Measurements from ENCODE around the gene SCUBE1. TPM values are rescaled to one million over a fixed set of nuclear protein-coding genes. Genes with fewer than 3 reads are reported as not detected.

Gene SCUBE1
- total RNA-seq, 2 experiments from 2014 or later, result 0.08 to 0.23 TPM

DNA sequence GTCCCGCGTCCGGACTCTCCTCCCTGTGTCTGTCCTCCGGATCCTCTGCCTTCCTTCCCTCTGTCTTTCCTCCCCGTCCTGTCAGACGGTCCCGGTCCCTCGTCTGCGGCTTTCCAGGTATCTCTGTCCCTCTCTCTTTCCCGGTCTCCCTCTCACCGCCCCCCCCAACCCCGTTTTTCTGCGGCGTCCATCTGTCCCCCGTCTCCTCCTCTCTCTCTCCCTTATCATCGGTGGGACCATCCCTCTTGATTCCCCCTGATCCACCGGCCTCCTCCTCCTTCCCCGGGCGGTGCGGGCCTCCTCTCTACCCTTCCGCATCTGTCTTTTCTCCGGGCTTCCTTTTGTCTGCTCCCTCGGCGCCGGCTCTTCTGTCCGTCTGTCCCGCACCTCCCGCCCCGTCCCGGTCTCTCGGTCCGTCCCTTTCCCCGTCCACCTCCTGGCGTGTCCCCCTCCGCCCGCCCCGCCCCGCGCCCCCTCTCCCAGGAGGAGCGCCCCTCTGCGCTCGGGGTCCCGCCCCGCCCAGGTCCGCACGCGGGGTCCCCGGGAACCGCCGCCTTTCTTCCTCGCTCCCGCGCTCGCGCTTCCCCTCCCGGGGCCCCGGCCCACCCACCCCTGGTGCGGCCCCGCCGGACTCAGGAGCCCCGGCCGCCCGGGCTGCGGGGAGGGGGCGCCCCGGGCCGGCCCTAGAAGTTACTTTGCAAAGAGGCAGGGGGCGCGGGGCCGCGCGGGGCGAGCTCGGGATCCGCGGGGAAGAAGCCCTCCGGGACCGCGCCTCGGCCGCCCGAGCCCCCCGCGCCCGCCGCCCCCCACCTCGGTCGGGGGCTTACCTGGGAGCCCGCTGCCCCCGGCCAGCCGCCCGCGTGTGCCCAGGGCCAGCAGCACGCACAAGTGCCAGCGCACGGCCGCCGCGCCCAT lies 568 bp downstream of the SCUBE1 start:
- peaks cover 62% of the 10 kb centered on the region for H3K27me3 Mint-ChIP-seq
- H3K36me3 Mint-ChIP-seq, result no peaks in the 10 kb centered on the region
- H3K27ac Mint-ChIP-seq, result no peak overlapping the region
- peaks cover 4% of the 10 kb centered on the region for H3K4me1 Mint-ChIP-seq
- no peak for DNase-seq
- no peaks in the 10 kb centered on the region for H3K9me3 Mint-ChIP-seq
- H3K4me3 Mint-ChIP-seq, result peak overlapping the region; percentile 52

- H3K4me3 Mint-ChIP-seq, result peak overlapping the region; percentile 29
- H3K27ac Mint-ChIP-seq, result no peak overlapping the region
- peaks cover 4% of the 10 kb centered on the region for H3K4me1 Mint-ChIP-seq
- H3K9me3 Mint-ChIP-seq, result no peaks in the 10 kb centered on the region
- peaks cover 54% of the 10 kb centered on the region for H3K27me3 Mint-ChIP-seq
- DNase-seq, result no peak
- H3K36me3 Mint-ChIP-seq, result no peaks in the 10 kb centered on the region
Observed at GRCh38 chr22:43341565-43341964, 1.6 kb downstream of the SCUBE1 start.

DNA sequence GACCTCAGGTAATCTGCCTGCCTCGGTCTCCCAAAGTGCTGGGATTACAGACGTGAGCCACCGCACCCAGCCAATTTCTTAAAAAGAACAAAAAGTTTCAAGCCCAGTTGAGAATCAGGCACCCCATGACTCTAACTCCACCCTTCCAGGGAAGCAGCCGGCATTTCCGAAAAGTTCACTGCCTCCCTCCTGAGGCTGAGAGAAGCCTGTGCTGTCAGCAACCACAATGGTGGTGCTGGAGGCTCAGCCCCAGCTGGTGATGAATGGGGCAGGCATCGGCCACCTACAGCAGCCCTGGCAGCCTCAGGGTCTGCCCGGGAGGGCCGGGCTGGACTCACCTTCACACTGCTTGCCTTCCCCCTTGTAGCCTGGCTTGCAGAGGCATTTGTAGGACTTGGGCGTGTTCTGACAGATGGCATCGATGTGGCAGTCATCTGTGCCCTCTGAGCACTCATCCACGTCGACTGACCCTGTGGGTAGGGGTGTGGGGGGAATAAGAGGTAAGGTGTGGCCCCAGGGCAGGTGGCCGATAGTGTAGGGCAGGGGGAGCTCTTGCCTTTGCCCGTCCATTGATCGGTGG lies 4.3 kb downstream of the SCUBE1 start:
- H3K4me1 Mint-ChIP-seq, result peaks cover 3% of the 10 kb centered on the region
- H3K27ac Mint-ChIP-seq, result no peak overlapping the region
- H3K9me3 Mint-ChIP-seq, result no peaks in the 10 kb centered on the region
- H3K4me3 Mint-ChIP-seq, result no peak overlapping the region
- peaks cover 30% of the 10 kb centered on the region for H3K27me3 Mint-ChIP-seq
- DNase-seq, result no peak
- H3K36me3 Mint-ChIP-seq, result no peaks in the 10 kb centered on the region

DNA sequence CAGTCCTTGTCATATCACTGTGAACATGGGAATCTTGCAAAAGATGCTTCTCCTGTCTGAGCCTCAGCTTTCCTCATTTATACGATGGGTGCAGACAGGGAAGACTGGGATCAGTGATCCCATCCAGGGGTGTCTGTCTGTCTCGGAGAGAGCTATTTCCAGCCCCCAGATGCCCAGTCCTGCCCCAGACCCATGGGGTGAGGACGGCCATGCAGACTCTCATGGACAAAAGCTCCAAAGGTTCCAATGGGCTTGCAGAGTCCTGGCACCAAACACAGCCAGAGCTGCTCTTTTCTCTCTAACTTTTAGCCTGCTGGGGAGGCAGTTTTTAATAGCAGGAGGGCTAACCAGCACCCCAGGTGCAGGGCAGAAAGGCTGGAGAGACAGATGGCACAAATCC lies 5.2 kb downstream of the SCUBE1 start:
- peaks cover 27% of the 10 kb centered on the region for H3K27me3 Mint-ChIP-seq

GRCh38 chr22:43337385-43337784 lies 5.8 kb downstream of the SCUBE1 start:
- Mint-ChIP-seq H3K4me1 (peaks cover 2% of the 10 kb centered on the region), H3K9me3 (no peaks in the 10 kb centered on the region), H3K36me3 (no peaks in the 10 kb centered on the region), H3K4me3 (no peak overlapping the region), H3K27me3 (peaks cover 24% of the 10 kb centered on the region), H3K27ac (no peak overlapping the region)
- no peak for DNase-seq

More for the DNA sequence above, 5.2 kb downstream of the SCUBE1 start:
- DNase-seq, result no peak
- H3K4me1 Mint-ChIP-seq, result peaks cover 3% of the 10 kb centered on the region
- H3K9me3 Mint-ChIP-seq, result no peaks in the 10 kb centered on the region
- no peak overlapping the region for H3K27ac Mint-ChIP-seq
- no peak overlapping the region for H3K4me3 Mint-ChIP-seq
- H3K36me3 Mint-ChIP-seq, result no peaks in the 10 kb centered on the region

- DNase-seq, result no peak
- Mint-ChIP-seq H3K4me3 (no peak overlapping the region), H3K27ac (no peak overlapping the region), H3K9me3 (no peaks in the 10 kb centered on the region), H3K36me3 (no peaks in the 10 kb centered on the region), H3K27me3 (no peaks in the 10 kb centered on the region), H3K4me1 (peaks cover 4% of the 10 kb centered on the region)
Observed at GRCh38 chr22:43334378-43334777, 8.8 kb downstream of the SCUBE1 start.

DNA sequence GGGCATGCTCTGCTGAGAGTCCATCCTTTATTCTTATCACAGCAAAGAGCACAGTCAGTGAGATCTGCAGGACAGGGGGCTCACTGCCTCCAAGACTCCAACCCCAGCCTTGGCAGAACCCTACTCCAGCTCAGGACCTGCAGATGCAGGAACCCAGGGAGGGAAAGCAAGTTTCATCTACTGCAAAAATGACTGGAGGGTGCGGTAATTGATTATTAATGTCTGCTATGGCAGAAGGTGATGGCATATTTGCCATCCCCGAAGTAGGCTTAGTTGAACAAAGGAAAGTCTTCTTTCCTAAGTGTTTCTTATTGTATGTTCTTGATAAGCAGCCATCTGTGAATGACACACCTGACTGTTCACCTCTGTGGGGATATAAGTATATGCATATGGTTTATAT lies 9.2 kb downstream of the SCUBE1 start:
- no peak overlapping the region for H3K27ac Mint-ChIP-seq
- H3K36me3 Mint-ChIP-seq, result no peaks in the 10 kb centered on the region
- no peaks in the 10 kb centered on the region for H3K9me3 Mint-ChIP-seq
- no peak overlapping the region for H3K4me3 Mint-ChIP-seq
- no peaks in the 10 kb centered on the region for H3K27me3 Mint-ChIP-seq
- no peak for DNase-seq
- peaks cover 4% of the 10 kb centered on the region for H3K4me1 Mint-ChIP-seq

- H3K4me1 Mint-ChIP-seq, result peaks cover 4% of the 10 kb centered on the region
Observed at GRCh38 chr22:43333156-43333555, 10.0 kb downstream of the SCUBE1 start.

GRCh38 chr22:43331698-43332097 lies 11.5 kb downstream of the SCUBE1 start:
- H3K27ac Mint-ChIP-seq, result no peak overlapping the region
- H3K27me3 Mint-ChIP-seq, result no peaks in the 10 kb centered on the region
- H3K9me3 Mint-ChIP-seq, result no peaks in the 10 kb centered on the region
- H3K4me1 Mint-ChIP-seq, result peaks cover 4% of the 10 kb centered on the region
- no peaks in the 10 kb centered on the region for H3K36me3 Mint-ChIP-seq
- H3K4me3 Mint-ChIP-seq, result no peak overlapping the region
- DNase-seq, result no peak

More at GRCh38 chr22:43333156-43333555, 10.0 kb downstream of the SCUBE1 start:
- DNase-seq, result no peak
- no peak overlapping the region for H3K27ac Mint-ChIP-seq
- H3K4me3 Mint-ChIP-seq, result no peak overlapping the region
- no peaks in the 10 kb centered on the region for H3K9me3 Mint-ChIP-seq
- no peaks in the 10 kb centered on the region for H3K27me3 Mint-ChIP-seq
- no peaks in the 10 kb centered on the region for H3K36me3 Mint-ChIP-seq

DNA sequence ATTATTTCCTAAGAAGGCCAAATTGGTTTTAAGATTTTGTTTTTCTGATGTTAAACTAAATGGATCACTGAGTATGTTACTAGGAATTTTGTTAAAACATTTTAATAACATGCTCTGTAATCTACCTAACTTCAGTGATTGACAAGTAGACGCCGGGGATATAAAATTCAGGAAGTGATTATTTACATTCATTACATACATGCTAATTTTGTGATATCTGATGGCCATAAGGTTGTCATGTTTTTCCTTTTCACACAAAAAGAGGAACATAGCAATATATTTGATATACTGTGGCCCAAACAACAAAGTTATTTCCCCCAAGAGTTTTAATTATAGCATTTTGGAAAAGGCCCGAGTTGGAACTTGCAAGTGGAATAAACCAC lies 12.1 kb downstream of the SCUBE1 start:
- no peak overlapping the region for H3K27ac Mint-ChIP-seq
- no peak overlapping the region for H3K4me3 Mint-ChIP-seq
- no peaks in the 10 kb centered on the region for H3K36me3 Mint-ChIP-seq
- no peak for DNase-seq
- peaks cover 4% of the 10 kb centered on the region for H3K4me1 Mint-ChIP-seq
- no peaks in the 10 kb centered on the region for H3K27me3 Mint-ChIP-seq
- no peaks in the 10 kb centered on the region for H3K9me3 Mint-ChIP-seq

- Mint-ChIP-seq H3K27me3 (no peaks in the 10 kb centered on the region), H3K4me3 (no peak overlapping the region), H3K4me1 (peaks cover 4% of the 10 kb centered on the region), H3K9me3 (no peaks in the 10 kb centered on the region), H3K27ac (no peak overlapping the region), H3K36me3 (no peaks in the 10 kb centered on the region)
- DNase-seq, result no peak
Observed at GRCh38 chr22:43330178-43331068, 12.7 kb downstream of the SCUBE1 start.

DNA sequence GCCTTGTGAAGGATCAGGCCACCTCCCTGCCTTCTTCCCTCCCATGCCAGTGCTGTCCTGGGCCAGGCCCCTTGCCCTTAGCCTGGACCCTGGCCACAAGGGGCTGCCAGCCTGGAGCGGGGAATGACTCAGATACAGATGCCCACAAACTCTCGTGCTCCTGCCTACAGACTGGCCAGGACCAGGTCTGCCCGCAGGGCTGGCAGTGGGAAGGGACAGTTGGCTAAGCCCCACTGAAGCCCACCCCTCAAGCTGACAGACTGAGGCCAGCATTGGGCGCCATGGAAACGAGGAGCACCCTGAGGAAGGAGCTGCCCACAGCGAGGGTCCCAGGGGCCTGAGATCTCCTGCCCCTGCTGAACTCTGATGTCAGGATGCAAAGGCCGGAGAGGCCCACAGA lies 14.1 kb downstream of the SCUBE1 start:
- H3K9me3 Mint-ChIP-seq, result no peaks in the 10 kb centered on the region
- no peak overlapping the region for H3K27ac Mint-ChIP-seq
- no peak overlapping the region for H3K4me3 Mint-ChIP-seq
- H3K27me3 Mint-ChIP-seq, result no peaks in the 10 kb centered on the region
- DNase-seq, result no peak
- H3K36me3 Mint-ChIP-seq, result no peaks in the 10 kb centered on the region
- H3K4me1 Mint-ChIP-seq, result peaks cover 4% of the 10 kb centered on the region

GRCh38 chr22:43327157-43327438 lies 16.1 kb downstream of the SCUBE1 start:
- Mint-ChIP-seq H3K9me3 (no peaks in the 10 kb centered on the region), H3K27me3 (no peaks in the 10 kb centered on the region), H3K36me3 (no peaks in the 10 kb centered on the region), H3K4me1 (peaks cover 4% of the 10 kb centered on the region), H3K4me3 (no peak overlapping the region), H3K27ac (no peak overlapping the region)
- no peak for DNase-seq

DNA sequence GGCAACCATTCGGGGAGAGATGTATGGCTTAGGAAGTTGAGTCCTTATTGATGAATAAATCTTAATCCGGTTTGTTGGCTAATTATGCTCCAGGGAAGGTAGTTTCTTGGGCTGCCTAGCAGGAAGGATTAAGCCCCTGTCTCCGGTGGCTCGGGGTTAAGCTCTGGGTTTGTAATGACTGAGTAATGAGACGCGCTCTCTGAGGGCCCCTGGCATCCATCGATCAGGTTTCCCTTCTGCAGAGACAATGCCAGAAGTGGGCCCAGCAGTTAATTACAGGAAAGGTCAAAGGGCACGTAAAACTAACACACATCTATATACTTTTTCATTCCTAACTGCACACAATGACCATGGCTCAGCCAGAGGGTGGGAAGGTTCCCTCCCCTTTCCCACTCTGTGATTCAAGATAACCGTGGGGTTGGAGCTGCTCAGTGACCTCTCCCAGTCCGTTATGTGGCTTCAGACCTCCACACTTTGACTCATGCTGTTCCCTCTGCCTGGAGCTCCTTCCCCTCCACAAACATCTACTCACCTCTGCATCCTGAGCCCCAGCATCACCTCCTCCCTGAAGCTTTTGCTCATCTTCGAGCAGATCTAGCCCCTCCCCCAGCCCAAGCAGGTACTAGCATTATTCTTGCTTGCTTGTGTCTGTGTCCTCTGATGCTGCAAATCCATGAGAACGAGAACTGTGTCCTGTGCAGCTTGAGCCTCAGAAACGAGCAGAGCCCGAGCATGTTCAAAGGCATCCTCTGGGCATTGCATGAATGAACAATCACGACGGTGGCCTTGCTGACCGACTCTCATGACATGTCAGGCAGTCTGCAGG lies 16.6 kb downstream of the SCUBE1 start:
- no peak overlapping the region for H3K4me3 Mint-ChIP-seq
- H3K9me3 Mint-ChIP-seq, result no peaks in the 10 kb centered on the region
- no peaks in the 10 kb centered on the region for H3K36me3 Mint-ChIP-seq

More for the DNA sequence above, 16.6 kb downstream of the SCUBE1 start:
- Mint-ChIP-seq H3K4me1 (peaks cover 4% of the 10 kb centered on the region), H3K27ac (no peak overlapping the region), H3K27me3 (no peaks in the 10 kb centered on the region)
- DNase-seq, result no peak

Data from activated naive CD8-positive, alpha-beta T cell treated with anti-CD3 and anti-CD28 coated beads for 36 hours (primary cell).